ENCODE measurements around the gene LAMB1.
"Not testable (repeated sequence)": the region's sequence is repeated elsewhere in the genome, so short reads cannot be mapped to it uniquely, and the experiment has no call there.

LAMB1 gene

DNA sequence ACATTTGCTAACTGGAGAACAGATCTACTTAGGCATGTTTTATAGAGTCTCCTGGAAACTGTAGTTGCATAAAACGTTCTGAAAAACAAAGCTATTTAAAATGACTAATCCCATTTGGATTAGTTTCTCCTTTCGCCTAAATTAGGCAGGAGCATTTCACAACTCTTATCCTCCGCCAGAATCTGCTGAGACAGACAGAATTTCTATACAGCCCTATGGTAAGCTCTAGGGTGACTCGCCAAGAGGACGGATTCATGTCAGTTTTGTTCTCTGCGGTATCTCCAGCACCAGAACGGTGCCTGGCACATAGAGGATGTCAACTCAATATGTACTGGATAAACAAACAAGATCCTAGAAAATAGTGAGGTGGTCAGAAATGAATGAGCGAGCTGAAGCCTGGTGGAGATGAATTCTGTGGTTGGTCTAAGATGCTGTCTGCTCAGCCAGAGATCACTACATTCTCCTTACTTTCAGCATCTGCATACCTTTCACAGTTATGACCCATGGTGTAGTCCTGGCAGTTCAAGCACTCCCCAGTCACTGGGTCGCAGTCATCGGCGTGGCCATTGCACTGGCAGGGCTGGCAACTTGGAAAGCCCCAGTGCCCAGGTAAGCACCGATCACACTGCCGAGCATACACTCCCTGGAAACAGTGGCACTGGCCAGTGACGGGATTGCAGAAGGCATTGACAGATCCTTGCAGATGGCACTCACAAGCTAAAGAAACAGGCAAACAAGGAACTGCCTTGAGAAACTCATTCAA lies 44.0 kb downstream of the LAMB1 start:
- Histone ChIP-seq H3K9me2 (replicated peaks; ENCODE audit: insufficient read depth, low read length) (no peaks in the 10 kb centered on the region), H3K4me3 (ENCODE audit: insufficient read depth, low read length, poor library complexity, severe bottlenecking) (no peak overlapping the region), H3F3A (ENCODE audit: insufficient read depth) (no peaks in the 10 kb centered on the region), H3K36me3 (ENCODE audit: low read length) (no peaks in the 10 kb centered on the region), H3K4me2 (ENCODE audit: low read depth, low read length, poor library complexity, severe bottlenecking) (no peak overlapping the region), H3K9me3 (ENCODE audit: insufficient read depth, low read length) (no peaks in the 10 kb centered on the region), H3K9ac (ENCODE audit: low read length) (no peak overlapping the region), H2AFZ (ENCODE audit: low read depth, low read length, severe bottlenecking) (no peak overlapping the region), H3K79me2 (ENCODE audit: insufficient read depth, low read length) (no peaks in the 10 kb centered on the region), H3K27ac (ENCODE audit: low read depth, low read length) (no peak overlapping the region), H3K27me3 (ENCODE audit: low read length) (no peaks in the 10 kb centered on the region), H4K20me1 (ENCODE audit: low read depth, low read length) (no peaks in the 10 kb centered on the region)
- TF ChIP-seq, protein P1, sequence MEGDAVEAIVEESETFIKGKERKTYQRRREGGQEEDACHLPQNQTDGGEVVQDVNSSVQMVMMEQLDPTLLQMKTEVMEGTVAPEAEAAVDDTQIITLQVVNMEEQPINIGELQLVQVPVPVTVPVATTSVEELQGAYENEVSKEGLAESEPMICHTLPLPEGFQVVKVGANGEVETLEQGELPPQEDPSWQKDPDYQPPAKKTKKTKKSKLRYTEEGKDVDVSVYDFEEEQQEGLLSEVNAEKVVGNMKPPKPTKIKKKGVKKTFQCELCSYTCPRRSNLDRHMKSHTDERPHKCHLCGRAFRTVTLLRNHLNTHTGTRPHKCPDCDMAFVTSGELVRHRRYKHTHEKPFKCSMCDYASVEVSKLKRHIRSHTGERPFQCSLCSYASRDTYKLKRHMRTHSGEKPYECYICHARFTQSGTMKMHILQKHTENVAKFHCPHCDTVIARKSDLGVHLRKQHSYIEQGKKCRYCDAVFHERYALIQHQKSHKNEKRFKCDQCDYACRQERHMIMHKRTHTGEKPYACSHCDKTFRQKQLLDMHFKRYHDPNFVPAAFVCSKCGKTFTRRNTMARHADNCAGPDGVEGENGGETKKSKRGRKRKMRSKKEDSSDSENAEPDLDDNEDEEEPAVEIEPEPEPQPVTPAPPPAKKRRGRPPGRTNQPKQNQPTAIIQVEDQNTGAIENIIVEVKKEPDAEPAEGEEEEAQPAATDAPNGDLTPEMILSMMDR (IDR thresholded peaks at IDR 0.05; ENCODE audit: insufficient read depth, low read length, poor library complexity, severe bottlenecking): no peak
- no peak for TF ChIP-seq EZH2phosphoT487 (conservative IDR thresholded peaks at IDR 0.05; ENCODE audit: low read length)

DNA sequence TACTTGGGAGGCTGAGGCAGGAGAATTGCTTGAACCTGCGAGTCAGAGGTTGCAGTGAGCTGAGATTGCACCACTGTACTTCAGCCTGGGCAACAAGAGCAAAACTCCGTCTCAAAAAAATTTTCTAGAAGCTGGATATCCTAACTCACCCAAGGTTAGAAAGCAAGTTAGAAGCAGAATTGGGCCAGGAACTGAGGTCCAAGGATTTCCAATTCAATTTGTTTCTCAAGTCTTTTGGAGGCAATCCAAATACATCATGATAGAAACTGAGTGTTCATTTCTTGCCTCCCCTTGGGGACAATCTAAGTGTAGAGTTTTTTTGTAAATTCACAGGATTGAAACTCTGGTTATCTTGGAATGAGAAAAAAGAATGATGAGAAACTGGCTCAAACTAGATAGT lies 45.5 kb downstream of the LAMB1 start:
- Histone ChIP-seq H3K4me3 (ENCODE audit: insufficient read depth, low read length, poor library complexity, severe bottlenecking) (no peak overlapping the region), H4K20me1 (ENCODE audit: low read depth, low read length) (no peaks in the 10 kb centered on the region), H3K9ac (ENCODE audit: low read length) (no peak overlapping the region), H3F3A (ENCODE audit: insufficient read depth) (no peaks in the 10 kb centered on the region), H3K27ac (ENCODE audit: low read depth, low read length) (no peak overlapping the region), H3K27me3 (ENCODE audit: low read length) (no peaks in the 10 kb centered on the region), H3K79me2 (ENCODE audit: insufficient read depth, low read length) (no peaks in the 10 kb centered on the region), H3K9me2 (replicated peaks; ENCODE audit: insufficient read depth, low read length) (no peaks in the 10 kb centered on the region), H3K9me3 (ENCODE audit: insufficient read depth, low read length) (no peaks in the 10 kb centered on the region), H2AFZ (ENCODE audit: low read depth, low read length, severe bottlenecking) (no peak overlapping the region), H3K4me2 (ENCODE audit: low read depth, low read length, poor library complexity, severe bottlenecking) (no peak overlapping the region), H3K36me3 (ENCODE audit: low read length) (no peaks in the 10 kb centered on the region)
- TF ChIP-seq EZH2phosphoT487 (conservative IDR thresholded peaks at IDR 0.05; ENCODE audit: low read length): no peak
- TF ChIP-seq, protein P1 (IDR thresholded peaks at IDR 0.05; ENCODE audit: insufficient read depth, low read length, poor library complexity, severe bottlenecking): no peak

DNA sequence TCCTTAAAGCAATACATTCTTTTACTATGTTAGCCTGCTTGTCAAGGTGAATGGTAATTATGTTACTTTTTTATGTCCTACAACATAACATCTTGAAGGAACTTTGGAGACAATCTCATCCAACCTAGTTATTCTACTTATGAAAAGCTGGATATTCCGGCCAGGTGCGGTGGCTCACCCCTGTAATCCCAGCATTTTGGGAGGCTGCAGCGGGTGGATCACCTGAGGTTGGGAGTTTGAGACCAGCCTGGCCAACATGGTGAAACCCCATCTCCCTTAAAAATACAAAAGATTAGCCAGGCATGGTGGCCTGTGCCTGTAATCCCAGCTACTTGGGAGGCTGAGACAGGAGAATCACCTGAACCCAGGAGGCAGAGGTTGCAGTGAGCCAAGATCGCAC lies 46.0 kb downstream of the LAMB1 start:
- not testable (repeated sequence) for H3K79me2 ChIP-seq (ENCODE audit: insufficient read depth, low read length); H3K9me2 ChIP-seq (replicated peaks; ENCODE audit: insufficient read depth, low read length); H3K27me3 ChIP-seq (ENCODE audit: low read length); H3F3A ChIP-seq (ENCODE audit: insufficient read depth); H3K9me3 ChIP-seq (ENCODE audit: insufficient read depth, low read length); H3K4me3 ChIP-seq (ENCODE audit: insufficient read depth, low read length, poor library complexity, severe bottlenecking); H4K20me1 ChIP-seq (ENCODE audit: low read depth, low read length); H3K4me2 ChIP-seq (ENCODE audit: low read depth, low read length, poor library complexity, severe bottlenecking); H2AFZ ChIP-seq (ENCODE audit: low read depth, low read length, severe bottlenecking); H3K27ac ChIP-seq (ENCODE audit: low read depth, low read length); H3K36me3 ChIP-seq (ENCODE audit: low read length); H3K9ac ChIP-seq (ENCODE audit: low read length)

DNA sequence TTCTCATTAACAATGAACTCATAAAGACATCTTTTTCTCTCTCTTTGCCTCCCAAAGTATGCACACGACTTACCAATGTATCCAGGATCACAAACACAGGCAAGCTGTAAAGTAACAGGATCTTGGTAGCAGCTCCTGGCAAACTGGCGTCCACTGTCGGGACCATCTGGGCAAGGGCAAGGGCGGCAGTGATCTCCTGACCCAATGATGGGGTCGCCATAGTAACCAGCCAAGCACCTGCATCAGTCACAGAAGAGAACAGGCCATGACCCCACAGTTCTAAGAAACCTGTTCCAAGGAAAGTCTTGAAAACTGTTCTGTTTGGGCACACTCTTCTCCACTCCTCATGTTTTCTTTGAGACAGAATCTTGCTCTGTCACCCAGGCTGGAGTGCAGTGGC lies 47.6 kb downstream of the LAMB1 start:
- Histone ChIP-seq H3F3A (ENCODE audit: insufficient read depth) (no peaks in the 10 kb centered on the region), H3K36me3 (ENCODE audit: low read length) (no peaks in the 10 kb centered on the region)

More for the DNA sequence above, 47.6 kb downstream of the LAMB1 start:
- H4K20me1 ChIP-seq (ENCODE audit: low read depth, low read length): no peaks in the 10 kb centered on the region
- no peak overlapping the region for H3K4me3 ChIP-seq (ENCODE audit: insufficient read depth, low read length, poor library complexity, severe bottlenecking)
- H2AFZ ChIP-seq (ENCODE audit: low read depth, low read length, severe bottlenecking): no peak overlapping the region
- TF ChIP-seq, protein P1 (IDR thresholded peaks at IDR 0.05; ENCODE audit: insufficient read depth, low read length, poor library complexity, severe bottlenecking): no peak
- TF ChIP-seq EZH2phosphoT487 (conservative IDR thresholded peaks at IDR 0.05; ENCODE audit: low read length): no peak
- no peaks in the 10 kb centered on the region for H3K27me3 ChIP-seq (ENCODE audit: low read length)
- no peak overlapping the region for H3K9ac ChIP-seq (ENCODE audit: low read length)
- no peak overlapping the region for H3K27ac ChIP-seq (ENCODE audit: low read depth, low read length)
- no peaks in the 10 kb centered on the region for H3K9me3 ChIP-seq (ENCODE audit: insufficient read depth, low read length)
- H3K79me2 ChIP-seq (ENCODE audit: insufficient read depth, low read length): no peaks in the 10 kb centered on the region
- no peaks in the 10 kb centered on the region for H3K9me2 ChIP-seq (replicated peaks; ENCODE audit: insufficient read depth, low read length)
- no peak overlapping the region for H3K4me2 ChIP-seq (ENCODE audit: low read depth, low read length, poor library complexity, severe bottlenecking)
